Measurements from ENCODE around the gene CIB1.
A peak's percentile ranks its signal among the peaks of the same experiment; 100 is the strongest.

The CIB1 gene

DNA sequence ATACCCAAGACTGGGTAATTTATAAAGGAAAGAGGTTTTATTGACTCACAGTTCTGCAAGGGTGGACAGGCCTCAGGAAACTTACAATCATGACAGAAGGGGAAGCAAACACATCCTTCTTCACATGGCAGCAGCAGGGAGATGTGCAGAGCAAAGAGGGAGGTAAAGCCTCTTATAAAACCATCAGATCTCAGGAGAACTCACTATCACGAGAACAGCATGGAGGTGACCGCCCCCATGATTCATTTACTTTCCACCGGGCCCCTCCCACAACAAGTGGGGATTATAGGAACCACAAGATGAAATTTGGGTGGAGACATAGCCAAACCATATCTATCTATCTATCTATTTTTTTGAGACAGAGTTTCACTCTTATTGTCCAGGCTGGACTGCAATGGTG lies 5.6 kb upstream of the CIB1 start:
- DNase-seq, result no peak

DNA sequence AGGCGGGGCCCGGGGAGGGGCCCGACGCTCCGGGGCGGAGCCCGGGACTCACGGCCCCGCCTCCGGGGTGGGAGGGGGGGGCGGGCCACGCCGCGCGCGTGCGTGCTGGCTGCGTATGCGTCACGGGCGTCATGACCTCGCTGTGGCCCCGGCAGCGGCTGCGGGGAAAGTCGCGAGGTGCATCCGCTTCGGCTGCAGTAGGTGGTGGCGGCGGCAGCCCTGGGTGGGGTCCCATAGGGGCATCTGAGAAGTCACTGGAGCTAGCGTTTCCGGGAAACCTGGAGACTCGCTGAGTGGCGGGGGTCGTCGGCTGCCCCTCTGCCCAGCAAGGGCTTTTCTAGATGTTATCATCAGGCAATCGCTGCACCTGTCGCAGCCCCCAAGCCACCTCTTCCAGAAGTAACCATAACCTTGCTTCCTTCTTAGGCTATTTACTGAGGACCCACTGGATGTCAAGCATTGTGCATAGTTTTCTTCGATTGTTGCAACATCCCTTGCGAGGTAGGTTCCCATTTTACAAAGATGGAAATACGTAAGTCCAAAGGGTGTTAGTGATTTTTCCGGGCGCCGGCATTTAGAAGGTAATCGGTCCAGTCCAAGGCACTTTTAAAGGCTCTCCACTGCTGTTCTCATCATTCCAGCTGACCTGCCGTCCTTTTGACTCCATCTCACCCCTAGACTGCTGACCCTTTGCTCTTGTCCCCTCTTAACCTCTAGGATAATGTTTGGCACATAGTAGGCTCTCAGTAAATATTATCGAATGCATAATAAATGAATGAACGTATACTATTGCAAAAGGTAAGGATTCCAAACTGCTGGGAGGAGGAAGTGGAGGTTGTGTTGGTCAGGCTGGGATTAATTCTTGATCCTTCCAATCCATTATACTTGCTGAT lies 601 bp upstream of the CIB1 start, which contains the start of gene GDPGP1:
TSS of gene GDPGP1 (plus strand) at position 114 of the 893 bp plus-strand sequence. CDS start 6,700 bp downstream, outside the sequence.
- no peak for DNase-seq

- no peak for DNase-seq
Observed at GRCh38 chr15:90232941-90233386, 777 bp downstream of the CIB1 start.

GRCh38 chr15:90232196-90232595 lies 1.5 kb downstream of the CIB1 start:
- DNase-seq, result no peak

GRCh38 chr15:90231028-90232017 lies 2.4 kb downstream of the CIB1 start:
- DNase-seq, result no peak

DNA sequence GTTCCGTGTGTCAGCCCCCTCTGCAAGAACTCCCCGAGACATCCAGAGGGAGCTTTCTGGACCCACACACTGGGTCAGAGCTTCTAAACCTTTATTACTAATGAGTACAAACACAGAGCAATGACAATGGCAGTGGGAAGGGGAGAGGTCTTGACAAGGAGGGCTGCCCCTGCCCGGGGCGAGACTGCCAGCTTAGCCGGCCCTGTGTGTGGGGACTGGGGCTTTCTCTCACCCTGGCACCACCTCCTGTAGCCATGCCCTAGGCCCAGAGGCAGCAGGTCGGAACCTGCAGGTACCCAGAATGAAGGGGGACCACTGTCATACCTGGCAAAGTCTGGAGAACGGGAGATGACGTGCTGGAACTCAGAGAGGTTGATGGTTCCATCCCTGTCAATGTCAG lies 3.1 kb downstream of the CIB1 start:
- no peak for DNase-seq

DNA sequence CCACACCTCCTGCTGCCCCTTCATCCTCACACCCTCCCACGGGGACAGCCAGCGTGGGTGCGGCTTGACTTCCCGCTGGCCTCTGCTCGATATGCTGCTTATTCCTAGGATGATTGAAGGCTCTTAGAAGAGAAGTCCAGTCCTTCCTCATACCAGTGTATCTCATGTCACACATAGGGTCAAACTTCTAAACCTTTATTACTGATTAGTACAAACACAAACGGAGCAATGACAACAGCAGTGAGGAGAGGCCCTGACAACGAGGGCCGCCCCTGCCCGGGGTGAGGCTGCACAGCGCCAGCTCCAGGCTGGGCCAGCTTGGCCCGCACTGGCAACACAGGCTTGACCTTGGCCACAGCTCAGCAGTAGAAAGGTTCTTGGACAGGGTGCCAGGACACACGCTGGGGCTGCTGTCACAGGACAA lies 3.7 kb downstream of the CIB1 start:
- DNase-seq, result no peak

DNA sequence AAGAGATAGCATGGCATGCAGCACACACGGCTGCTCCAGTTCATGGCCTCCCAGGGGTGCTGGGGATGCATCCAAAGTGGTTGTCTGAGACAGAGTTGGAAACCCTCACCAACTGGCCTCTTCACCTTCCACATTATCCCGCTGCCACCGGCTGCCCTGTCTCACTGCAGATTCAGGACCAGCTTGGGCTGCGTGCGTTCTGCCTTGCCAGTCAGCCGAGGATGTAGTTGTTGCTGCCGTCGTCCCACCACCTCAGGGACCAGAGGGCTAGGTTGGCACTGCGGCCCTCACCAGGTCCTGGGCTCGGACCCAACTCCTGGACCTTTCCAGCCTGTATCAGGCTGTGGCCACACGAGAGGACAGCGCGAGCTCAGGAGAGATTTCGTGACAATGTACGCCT lies 4.8 kb downstream of the CIB1 start:
- no peak for DNase-seq

DNA sequence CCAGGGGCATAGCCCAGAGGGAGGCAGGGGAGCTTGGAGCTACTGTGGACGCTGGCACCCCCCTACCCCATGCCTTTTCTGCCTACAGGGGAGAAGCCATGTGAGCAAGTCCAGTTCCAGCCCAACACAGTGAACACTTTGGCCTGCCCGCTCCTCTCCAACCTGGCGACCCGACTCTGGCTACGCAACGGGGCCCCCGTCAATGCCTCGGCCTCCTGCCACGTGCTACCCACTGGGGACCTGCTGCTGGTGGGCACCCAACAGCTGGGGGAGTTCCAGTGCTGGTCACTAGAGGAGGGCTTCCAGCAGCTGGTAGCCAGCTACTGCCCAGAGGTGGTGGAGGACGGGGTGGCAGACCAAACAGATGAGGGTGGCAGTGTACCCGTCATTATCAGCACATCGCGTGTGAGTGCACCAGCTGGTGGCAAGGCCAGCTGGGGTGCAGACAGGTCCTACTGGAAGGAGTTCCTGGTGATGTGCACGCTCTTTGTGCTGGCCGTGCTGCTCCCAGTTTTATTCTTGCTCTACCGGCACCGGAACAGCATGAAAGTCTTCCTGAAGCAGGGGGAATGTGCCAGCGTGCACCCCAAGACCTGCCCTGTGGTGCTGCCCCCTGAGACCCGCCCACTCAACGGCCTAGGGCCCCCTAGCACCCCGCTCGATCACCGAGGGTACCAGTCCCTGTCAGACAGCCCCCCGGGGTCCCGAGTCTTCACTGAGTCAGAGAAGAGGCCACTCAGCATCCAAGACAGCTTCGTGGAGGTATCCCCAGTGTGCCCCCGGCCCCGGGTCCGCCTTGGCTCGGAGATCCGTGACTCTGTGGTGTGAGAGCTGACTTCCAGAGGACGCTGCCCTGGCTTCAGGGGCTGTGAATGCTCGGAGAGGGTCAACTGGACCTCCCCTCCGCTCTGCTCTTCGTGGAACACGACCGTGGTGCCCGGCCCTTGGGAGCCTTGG lies 5.6 kb downstream of the CIB1 start:
- no peak for DNase-seq

DNA sequence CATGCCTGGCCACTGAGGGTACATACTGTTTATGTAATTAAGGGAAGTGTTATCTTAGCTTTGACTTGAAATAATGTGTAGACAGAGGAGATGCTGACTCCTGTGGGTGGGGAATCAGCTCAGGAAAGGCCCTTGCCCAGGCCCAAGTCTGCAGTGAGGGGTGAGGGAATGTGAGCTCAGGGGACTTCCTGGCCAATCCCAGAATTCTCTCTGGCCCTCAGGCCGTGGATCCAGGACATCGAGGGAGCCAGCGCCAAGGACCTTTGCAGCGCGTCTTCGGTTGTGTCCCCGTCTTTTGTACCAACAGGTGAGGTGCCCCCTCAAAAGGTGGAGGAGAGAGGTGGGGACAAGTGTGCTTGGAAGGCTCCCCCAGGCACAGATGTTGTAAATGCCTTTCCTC lies 6.4 kb downstream of the CIB1 start:
- no peak for DNase-seq

GRCh38 chr15:90225504-90226234 lies 8.1 kb downstream of the CIB1 start:
- no peak for DNase-seq

GRCh38 chr15:90225047-90225446 lies 8.7 kb downstream of the CIB1 start:
- no peak for DNase-seq

DNA sequence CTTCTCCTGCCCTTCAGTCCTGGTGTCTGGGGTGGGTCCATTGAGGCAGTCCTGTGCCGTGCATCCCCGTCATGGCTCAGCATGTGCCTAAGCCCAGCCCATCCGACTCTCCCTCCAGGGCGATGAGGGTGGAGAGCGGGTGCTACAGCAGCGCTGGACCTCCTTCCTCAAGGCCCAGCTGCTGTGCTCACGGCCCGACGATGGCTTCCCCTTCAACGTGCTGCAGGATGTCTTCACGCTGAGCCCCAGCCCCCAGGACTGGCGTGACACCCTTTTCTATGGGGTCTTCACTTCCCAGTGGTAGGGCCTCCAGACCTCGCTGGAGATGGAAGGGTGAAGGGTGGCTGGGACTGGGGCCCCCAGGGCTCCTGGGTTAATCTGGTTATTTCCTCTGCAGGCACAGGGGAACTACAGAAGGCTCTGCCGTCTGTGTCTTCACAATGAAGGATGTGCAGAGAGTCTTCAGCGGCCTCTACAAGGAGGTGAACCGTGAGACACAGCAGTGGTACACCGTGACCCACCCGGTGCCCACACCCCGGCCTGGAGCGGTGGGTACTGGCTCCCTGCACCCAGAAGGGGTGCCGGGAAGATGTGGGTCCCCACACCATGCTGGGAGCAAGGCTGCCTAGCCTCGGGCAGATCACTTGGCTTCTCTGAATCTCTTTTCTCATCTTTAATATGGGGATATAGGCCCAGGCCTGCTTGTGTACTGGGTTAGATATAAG lies 10.1 kb downstream of the CIB1 start:
- DNase-seq, result no peak

DNA sequence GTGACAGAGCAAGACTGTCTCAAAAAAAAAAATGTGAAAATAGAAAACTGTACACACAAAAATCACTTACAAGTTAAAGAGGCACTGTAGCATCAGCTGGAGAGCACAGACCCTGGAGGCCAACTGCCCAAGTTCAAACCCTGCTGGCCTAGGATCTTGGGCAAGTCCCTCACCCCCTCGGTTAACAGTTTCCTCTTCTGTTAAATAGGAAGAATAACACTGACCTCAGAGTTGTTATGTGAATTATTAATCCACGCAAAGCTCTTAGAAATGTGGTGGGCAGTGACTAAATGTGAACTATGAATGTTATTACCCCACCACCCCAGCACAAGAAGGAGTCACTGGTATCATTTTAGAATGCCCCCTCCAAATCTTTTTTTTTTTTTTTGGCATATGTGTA lies 11.2 kb downstream of the CIB1 start:
- no peak for DNase-seq

DNA sequence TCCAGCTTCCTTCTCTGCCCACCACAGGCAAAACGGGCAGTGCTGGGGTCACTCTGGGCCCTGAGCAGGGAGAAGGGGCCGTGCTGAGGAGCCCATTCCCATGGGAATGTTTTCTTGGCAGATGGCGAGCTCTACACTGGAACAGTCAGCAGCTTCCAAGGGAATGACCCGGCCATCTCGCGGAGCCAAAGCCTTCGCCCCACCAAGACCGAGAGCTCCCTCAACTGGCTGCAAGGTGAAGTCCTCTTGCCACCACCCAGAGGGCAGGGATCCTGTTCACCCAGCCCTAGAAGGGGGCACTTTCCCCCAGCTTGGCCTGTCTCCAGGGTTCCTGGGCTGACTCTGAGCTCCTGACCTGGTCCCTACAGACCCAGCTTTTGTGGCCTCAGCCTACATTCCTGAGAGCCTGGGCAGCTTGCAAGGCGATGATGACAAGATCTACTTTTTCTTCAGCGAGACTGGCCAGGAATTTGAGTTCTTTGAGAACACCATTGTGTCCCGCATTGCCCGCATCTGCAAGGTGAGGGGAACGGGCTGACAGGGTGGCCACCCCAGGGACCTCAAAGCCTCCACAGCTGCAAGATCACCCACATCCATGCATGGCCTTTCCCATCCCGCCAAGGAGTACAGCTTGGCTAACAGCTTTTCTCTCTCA lies 12.4 kb downstream of the CIB1 start:
- peak; percentile 73 for DNase-seq

DNA sequence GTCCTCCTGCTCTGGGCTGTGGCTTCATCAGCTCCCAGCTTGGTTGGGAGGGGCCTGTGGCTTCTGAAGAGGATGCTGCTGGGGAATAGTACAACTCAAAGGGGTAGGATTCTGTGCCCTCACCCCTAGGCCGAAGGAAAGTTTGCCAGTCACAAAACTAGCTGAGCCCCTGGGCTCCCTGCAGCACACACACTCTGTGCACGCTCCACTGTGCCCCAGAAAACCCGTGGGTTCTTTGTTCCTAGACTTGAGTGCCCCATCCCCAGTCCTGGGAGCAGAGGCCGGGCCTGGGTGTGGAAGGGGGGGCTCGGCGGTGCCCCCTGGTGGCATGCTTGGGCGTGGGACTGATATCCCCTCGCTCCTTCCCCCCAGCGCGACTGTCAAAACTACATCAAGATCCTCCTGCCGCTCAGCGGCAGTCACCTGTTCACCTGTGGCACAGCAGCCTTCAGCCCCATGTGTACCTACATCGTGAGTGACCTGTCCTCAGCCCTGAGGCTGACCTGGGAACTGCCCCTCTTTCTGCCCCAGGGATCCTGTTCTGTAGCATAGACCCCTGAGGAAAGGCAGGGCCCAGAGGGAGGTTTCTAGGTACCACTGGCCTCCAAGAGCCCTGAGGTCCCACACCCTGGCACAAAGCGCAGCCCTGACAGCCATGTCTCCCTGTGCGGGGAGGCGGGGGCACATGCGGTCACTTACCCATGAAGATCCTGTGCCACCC lies 14.2 kb downstream of the CIB1 start:
- DNase-seq, result no peak

DNA sequence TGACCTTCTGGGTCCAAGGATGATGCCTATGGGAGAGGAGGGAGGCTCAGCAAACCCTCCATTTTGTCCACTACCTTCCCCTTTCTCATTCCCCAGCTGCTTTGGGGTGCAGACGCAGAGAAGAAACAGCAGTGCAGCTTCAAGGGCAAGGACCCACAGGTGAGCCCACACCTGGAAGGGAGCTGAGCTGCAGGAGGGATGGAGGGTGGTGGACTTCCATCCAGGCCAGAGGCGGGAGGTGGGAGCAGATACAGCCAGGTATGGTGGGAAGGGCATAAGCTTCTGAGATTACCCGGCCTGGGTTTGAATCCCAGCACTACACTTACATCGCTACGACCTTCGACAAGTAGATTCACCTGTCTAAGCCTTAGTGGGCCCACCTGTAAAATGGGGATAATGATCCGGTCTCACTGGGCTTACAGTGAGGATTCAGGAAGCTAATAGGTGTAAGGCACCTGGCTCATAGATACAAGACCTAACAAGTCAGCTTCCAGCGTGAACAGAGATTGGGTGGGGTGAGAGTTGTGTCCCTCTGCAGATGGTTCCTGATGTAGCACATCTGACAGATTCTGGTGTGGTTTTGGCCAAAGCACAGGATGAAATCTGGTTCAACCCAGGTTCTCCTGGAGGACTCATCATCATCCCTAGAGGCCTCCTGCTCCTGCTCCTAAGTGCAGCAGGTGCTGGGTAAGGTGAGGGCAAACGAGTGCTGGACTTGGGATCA lies 15.9 kb downstream of the CIB1 start:
- DNase-seq, result no peak

- no peak for DNase-seq
Observed at GRCh38 chr15:90214553-90215196, 19.1 kb downstream of the CIB1 start.
